ENCODE data around the gene DCAF6.

Gene DCAF6

GRCh38 chr1:167912294-167912693, 24.2 kb upstream of the DCAF6 start:
- Histone ChIP-seq H3K9me2 (ENCODE audit: low read depth, low read length) (no peaks in the 10 kb centered on the region), H3K4me1 (ENCODE audit: insufficient read depth, low read length, severe bottlenecking) (no peaks in the 10 kb centered on the region), H3K9me3 (ENCODE audit: low read length) (peaks cover 9% of the 10 kb centered on the region; the same call in 1 of the 2 replicates), H3K4me3 (ENCODE audit: low read depth, low read length, poor library complexity, severe bottlenecking) (no peak overlapping the region), H3K27ac (ENCODE audit: low read depth, low read length, poor library complexity, severe bottlenecking) (no peak overlapping the region), H3K79me2 (ENCODE audit: insufficient read depth, low read length) (no peaks in the 10 kb centered on the region), H3F3A (ENCODE audit: insufficient read depth, low read length) (no peaks in the 10 kb centered on the region), H3K36me3 (ENCODE audit: insufficient read depth, low read length) (peaks cover 10% of the 10 kb centered on the region; the same call in 1 of the 2 replicates), H4K20me1 (ENCODE audit: insufficient read depth, low read length) (no peaks in the 10 kb centered on the region), H3K9ac (ENCODE audit: low read length) (no peak overlapping the region), H3K4me2 (ENCODE audit: low read length) (no peak overlapping the region), H3K27me3 (ENCODE audit: insufficient read depth, low read length) (no peaks in the 10 kb centered on the region), H2AFZ (ENCODE audit: low read length) (no peak overlapping the region)
- TF ChIP-seq, protein P1, sequence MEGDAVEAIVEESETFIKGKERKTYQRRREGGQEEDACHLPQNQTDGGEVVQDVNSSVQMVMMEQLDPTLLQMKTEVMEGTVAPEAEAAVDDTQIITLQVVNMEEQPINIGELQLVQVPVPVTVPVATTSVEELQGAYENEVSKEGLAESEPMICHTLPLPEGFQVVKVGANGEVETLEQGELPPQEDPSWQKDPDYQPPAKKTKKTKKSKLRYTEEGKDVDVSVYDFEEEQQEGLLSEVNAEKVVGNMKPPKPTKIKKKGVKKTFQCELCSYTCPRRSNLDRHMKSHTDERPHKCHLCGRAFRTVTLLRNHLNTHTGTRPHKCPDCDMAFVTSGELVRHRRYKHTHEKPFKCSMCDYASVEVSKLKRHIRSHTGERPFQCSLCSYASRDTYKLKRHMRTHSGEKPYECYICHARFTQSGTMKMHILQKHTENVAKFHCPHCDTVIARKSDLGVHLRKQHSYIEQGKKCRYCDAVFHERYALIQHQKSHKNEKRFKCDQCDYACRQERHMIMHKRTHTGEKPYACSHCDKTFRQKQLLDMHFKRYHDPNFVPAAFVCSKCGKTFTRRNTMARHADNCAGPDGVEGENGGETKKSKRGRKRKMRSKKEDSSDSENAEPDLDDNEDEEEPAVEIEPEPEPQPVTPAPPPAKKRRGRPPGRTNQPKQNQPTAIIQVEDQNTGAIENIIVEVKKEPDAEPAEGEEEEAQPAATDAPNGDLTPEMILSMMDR (IDR thresholded peaks at IDR 0.05; ENCODE audit: low read length): no peak
- no peak for TF ChIP-seq EZH2 (IDR thresholded peaks at IDR 0.05; ENCODE audit: borderline replicate concordance, low read length)

DNA sequence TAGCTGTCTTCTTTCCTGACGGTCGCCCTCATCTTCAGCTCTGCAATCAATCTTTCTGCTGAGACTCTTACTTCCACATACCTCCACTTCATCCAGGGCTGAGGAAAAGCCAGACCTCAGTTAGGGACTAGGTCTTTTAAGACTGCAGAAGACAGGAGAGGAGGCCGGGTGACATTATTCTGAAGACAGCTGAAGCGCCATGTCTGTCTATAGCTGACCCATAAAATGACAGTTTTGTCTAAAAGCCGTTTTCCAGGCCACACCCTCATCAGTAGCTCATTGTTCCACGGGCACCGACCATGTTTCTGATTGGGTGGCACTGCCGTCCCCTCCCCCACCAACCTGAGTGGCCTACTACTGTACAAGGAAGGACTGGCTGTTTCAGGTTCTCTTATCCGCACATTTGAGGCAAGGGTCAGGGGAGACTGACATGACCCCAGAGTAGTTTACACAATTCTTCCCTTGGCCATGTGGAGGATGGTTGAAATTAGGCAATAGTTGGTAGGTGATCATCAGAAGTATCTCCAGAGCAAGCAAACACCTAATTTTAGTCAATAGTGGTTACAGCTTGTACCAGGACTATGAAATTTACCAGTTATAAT, 22.5 kb upstream of the DCAF6 start, which contains the start of gene ADCY10:
TSS of gene ADCY10 (minus strand) at position 240 of the 602 bp plus-strand sequence. CDS start 8,994 bp downstream, outside the sequence.
- Histone ChIP-seq H3K9me2 (ENCODE audit: low read depth, low read length) (no peaks in the 10 kb centered on the region), H3K9ac (ENCODE audit: low read length) (no peak within 1 kb of the TSS), H3K79me2 (ENCODE audit: insufficient read depth, low read length) (no peaks in the 10 kb centered on the region), H3K36me3 (ENCODE audit: insufficient read depth, low read length) (peaks cover 17% of the 10 kb centered on the region; the same call in 1 of the 2 replicates), H3K4me2 (ENCODE audit: low read length) (no peak within 1 kb of the TSS), H3K27ac (ENCODE audit: low read depth, low read length, poor library complexity, severe bottlenecking) (no peak within 1 kb of the TSS), H3K4me1 (ENCODE audit: insufficient read depth, low read length, severe bottlenecking) (no peaks in the 10 kb centered on the region), H3K4me3 (ENCODE audit: low read depth, low read length, poor library complexity, severe bottlenecking) (no peak within 1 kb of the TSS), H3K27me3 (ENCODE audit: insufficient read depth, low read length) (no peaks in the 10 kb centered on the region), H3F3A (ENCODE audit: insufficient read depth, low read length) (no peaks in the 10 kb centered on the region), H3K9me3 (ENCODE audit: low read length) (peaks cover 9% of the 10 kb centered on the region; the same call in 1 of the 2 replicates), H4K20me1 (ENCODE audit: insufficient read depth, low read length) (no peaks in the 10 kb centered on the region), H2AFZ (ENCODE audit: low read length) (no peak within 1 kb of the TSS)
- TF ChIP-seq, protein P1 (IDR thresholded peaks at IDR 0.05; ENCODE audit: low read length): no peak
- no peak for TF ChIP-seq EZH2 (IDR thresholded peaks at IDR 0.05; ENCODE audit: borderline replicate concordance, low read length)

GRCh38 chr1:167915569-167915968, 20.9 kb upstream of the DCAF6 start:
- TF ChIP-seq, protein P1 (IDR thresholded peaks at IDR 0.05; ENCODE audit: low read length): no peak
- no peak for TF ChIP-seq EZH2 (IDR thresholded peaks at IDR 0.05; ENCODE audit: borderline replicate concordance, low read length)
- Histone ChIP-seq H3K36me3 (ENCODE audit: insufficient read depth, low read length) (peaks cover 24% of the 10 kb centered on the region; the same call in 1 of the 2 replicates), H3K9ac (ENCODE audit: low read length) (no peak overlapping the region), H3K79me2 (ENCODE audit: insufficient read depth, low read length) (no peaks in the 10 kb centered on the region), H3K27me3 (ENCODE audit: insufficient read depth, low read length) (no peaks in the 10 kb centered on the region), H3K9me2 (ENCODE audit: low read depth, low read length) (no peaks in the 10 kb centered on the region), H3K4me1 (ENCODE audit: insufficient read depth, low read length, severe bottlenecking) (no peaks in the 10 kb centered on the region), H3K9me3 (ENCODE audit: low read length) (0 out of 2 replicates have a peak, but pooled peaks cover under 1% of the 10 kb centered on the region), H3K4me3 (ENCODE audit: low read depth, low read length, poor library complexity, severe bottlenecking) (no peak overlapping the region), H3F3A (ENCODE audit: insufficient read depth, low read length) (no peaks in the 10 kb centered on the region), H4K20me1 (ENCODE audit: insufficient read depth, low read length) (no peaks in the 10 kb centered on the region), H3K4me2 (ENCODE audit: low read length) (no peak overlapping the region), H2AFZ (ENCODE audit: low read length) (no peak overlapping the region), H3K27ac (ENCODE audit: low read depth, low read length, poor library complexity, severe bottlenecking) (no peak overlapping the region)
